ENCODE measurements around the gene HHLA2. TPM values are rescaled to one million over a fixed set of nuclear protein-coding genes. Genes with fewer than 3 reads are reported as not detected.

HHLA2 gene
- polyA plus RNA-seq, 3 donors = 0.13 TPM; not detected in 2

DNA sequence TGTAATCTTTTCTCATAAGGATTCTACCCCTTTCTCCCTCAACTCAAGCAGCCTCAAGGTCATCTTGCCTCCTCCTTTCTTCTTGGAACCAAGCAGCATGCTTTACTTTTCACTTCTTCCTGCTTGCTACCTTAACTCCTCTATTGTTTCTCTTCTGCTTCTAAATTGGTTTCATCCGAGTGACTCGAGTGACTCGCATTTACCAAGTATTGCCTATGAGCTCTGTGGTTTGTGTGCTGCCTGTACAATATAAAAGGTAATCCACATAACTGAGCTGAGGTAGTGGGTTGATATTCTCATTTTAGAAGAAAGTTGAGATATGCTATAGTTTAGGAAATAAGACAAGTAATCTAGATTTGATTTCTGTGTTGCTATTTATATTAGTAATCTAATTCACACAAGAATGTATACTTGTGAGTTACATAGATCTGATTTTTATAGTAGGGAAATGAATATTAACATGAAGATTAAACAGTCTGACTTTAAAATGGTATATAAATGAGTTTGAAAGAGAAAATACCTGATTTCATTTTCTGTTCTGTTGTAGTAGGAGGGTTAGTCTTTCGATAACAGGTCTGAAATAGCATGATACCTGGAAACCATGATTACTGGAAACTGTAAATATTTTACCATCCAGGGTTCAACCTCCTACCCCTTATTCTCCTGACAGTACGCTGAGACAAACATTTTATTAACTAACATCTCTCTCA lies 5.5 kb downstream of the HHLA2 start:
- Mint-ChIP-seq H3K27ac (no peak overlapping the region), H3K4me3 (no peak overlapping the region), H3K27me3 (ENCODE audit: low read depth in 3 of 3) (no peaks in the 10 kb centered on the region), H3K4me1 (peaks cover 15% of the 10 kb centered on the region), H3K36me3 (no peaks in the 10 kb centered on the region), H3K9me3 (no peaks in the 10 kb centered on the region)
- Histone ChIP-seq H3K79me2 (ENCODE audit: insufficient read depth, low read length) (no peaks in the 10 kb centered on the region), H3K4me1 (ENCODE audit: control insufficient read depth in 1 of 2, insufficient read depth in 2 of 2, low read length in 2 of 2) (peaks cover 0 to 3% of the 10 kb centered on the region in 2 donors), H3K9ac (ENCODE audit: insufficient read depth, low read length, poor library complexity, severe bottlenecking) (no peak overlapping the region), H3K27me3 (ENCODE audit: control insufficient read depth in 2 of 2, insufficient read depth in 2 of 2, low read length in 2 of 2) (no peaks in the 10 kb centered on the region), H3K27ac (ENCODE audit: low read depth in 1 of 2, low read length in 2 of 2) (no peak overlapping the region), H3K4me3 (replicated peaks in 1 of 3; ENCODE audit: low read depth in 2 of 3, low read length in 3 of 3) (no peak overlapping the region), H2AFZ (ENCODE audit: insufficient read depth, low read depth, low read length, poor library complexity, severe bottlenecking) (peak overlapping the region; percentile 38), H4K20me1 (ENCODE audit: insufficient read depth, low read length) (no peaks in the 10 kb centered on the region), H3K9me3 (replicated peaks in 1 of 2; ENCODE audit: control insufficient read depth in 1 of 2, insufficient read depth in 1 of 2, low read length in 2 of 2) (no peaks in the 10 kb centered on the region), H3K4me2 (replicated peaks; ENCODE audit: extremely low read depth, low read length, poor library complexity, severe bottlenecking) (no peak overlapping the region), H3K36me3 (replicated peaks in 1 of 2; ENCODE audit: control insufficient read depth in 1 of 2, insufficient read depth in 2 of 2, low read length in 2 of 2) (no peaks in the 10 kb centered on the region)
- 100% methylated on average over 1 of the region's 5 CpGs for WGBS (ENCODE audit: insufficient coverage)
- TF ChIP-seq CTCF (IDR thresholded peaks at IDR 0.05) = no peak
- intact Hi-C loops (cut with micrococcal nuclease) = no loop called here
- no peak for DNase-seq

GRCh38 chr3:108302570-108302969 lies 6.2 kb downstream of the HHLA2 start:
- H3K4me3 Mint-ChIP-seq = no peak overlapping the region

More at GRCh38 chr3:108302570-108302969, 6.2 kb downstream of the HHLA2 start:
- Histone ChIP-seq H3K36me3 (replicated peaks in 1 of 2; ENCODE audit: control insufficient read depth in 1 of 2, insufficient read depth in 2 of 2, low read length in 2 of 2) (no peaks in the 10 kb centered on the region), H3K9ac (ENCODE audit: insufficient read depth, low read length, poor library complexity, severe bottlenecking) (no peak overlapping the region), H3K79me2 (ENCODE audit: insufficient read depth, low read length) (no peaks in the 10 kb centered on the region), H2AFZ (ENCODE audit: insufficient read depth, low read depth, low read length, poor library complexity, severe bottlenecking) (no peak overlapping the region), H3K4me2 (replicated peaks; ENCODE audit: extremely low read depth, low read length, poor library complexity, severe bottlenecking) (no peak overlapping the region), H3K4me3 (replicated peaks in 1 of 3; ENCODE audit: low read depth in 2 of 3, low read length in 3 of 3) (no peak overlapping the region), H3K9me3 (replicated peaks in 1 of 2; ENCODE audit: control insufficient read depth in 1 of 2, insufficient read depth in 1 of 2, low read length in 2 of 2) (no peaks in the 10 kb centered on the region), H3K27me3 (ENCODE audit: control insufficient read depth in 2 of 2, insufficient read depth in 2 of 2, low read length in 2 of 2) (no peaks in the 10 kb centered on the region), H4K20me1 (ENCODE audit: insufficient read depth, low read length) (no peaks in the 10 kb centered on the region), H3K27ac (ENCODE audit: low read depth in 1 of 2, low read length in 2 of 2) (no peak overlapping the region), H3K4me1 (ENCODE audit: control insufficient read depth in 1 of 2, insufficient read depth in 2 of 2, low read length in 2 of 2) (peaks cover 0 to 3% of the 10 kb centered on the region in 2 donors)
- no peak for TF ChIP-seq CTCF (IDR thresholded peaks at IDR 0.05)
- no CpG with 5 or more reads among the region's 4 CpGs for WGBS (ENCODE audit: insufficient coverage)
- H3K27me3 Mint-ChIP-seq (ENCODE audit: low read depth in 3 of 3) = peaks cover 0 to 2% (median 0%) of the 10 kb centered on the region in 3 donors
- intact Hi-C loops (cut with micrococcal nuclease) = no loop called here
- no peak for DNase-seq
- H3K9me3 Mint-ChIP-seq = no peaks in the 10 kb centered on the region
- H3K4me1 Mint-ChIP-seq = peaks cover 15% of the 10 kb centered on the region
- H3K36me3 Mint-ChIP-seq = no peaks in the 10 kb centered on the region
- no peak overlapping the region for H3K27ac Mint-ChIP-seq
